Measurements from ENCODE around the gene GDF9.

GDF9 gene

DNA sequence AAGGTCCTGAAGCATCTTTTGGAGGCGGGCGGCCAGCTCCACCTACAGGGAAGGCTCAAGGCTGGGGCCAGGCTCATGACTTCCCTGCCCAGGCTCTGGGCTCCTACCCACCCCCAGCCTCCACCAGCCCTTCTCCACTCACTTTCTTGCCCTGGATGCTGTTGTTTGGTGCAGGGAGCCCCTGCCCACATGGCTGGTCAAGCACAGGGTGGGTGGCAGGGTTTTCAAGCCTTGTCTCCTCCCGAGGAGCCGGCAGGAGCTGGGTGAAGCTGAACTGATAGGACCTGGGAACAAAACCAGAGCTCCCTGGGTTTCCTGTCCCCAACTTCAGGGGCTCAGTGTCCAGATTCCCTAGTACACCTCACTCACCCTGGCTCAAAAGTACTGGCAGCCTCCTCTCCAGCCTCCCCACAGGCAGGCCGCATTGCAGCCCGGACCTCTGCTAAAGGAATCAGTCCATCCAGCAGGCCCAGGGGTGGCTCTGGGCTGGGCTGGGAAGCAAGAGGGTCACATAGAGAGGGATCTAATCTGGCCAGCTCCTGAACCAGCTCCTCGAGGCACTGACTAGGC is 42.7 kb downstream of the GDF9 start:
- Mint-ChIP-seq H3K4me3 (no peak overlapping the region), H3K36me3 (ENCODE audit: low read depth) (no peaks in the 10 kb centered on the region), H3K4me1 (ENCODE audit: low read depth) (peaks cover 15% of the 10 kb centered on the region), H3K9me3 (no peaks in the 10 kb centered on the region), H3K27ac (no peak overlapping the region), H3K27me3 (peaks cover 74% of the 10 kb centered on the region)
- DNase-seq = no peak

DNA sequence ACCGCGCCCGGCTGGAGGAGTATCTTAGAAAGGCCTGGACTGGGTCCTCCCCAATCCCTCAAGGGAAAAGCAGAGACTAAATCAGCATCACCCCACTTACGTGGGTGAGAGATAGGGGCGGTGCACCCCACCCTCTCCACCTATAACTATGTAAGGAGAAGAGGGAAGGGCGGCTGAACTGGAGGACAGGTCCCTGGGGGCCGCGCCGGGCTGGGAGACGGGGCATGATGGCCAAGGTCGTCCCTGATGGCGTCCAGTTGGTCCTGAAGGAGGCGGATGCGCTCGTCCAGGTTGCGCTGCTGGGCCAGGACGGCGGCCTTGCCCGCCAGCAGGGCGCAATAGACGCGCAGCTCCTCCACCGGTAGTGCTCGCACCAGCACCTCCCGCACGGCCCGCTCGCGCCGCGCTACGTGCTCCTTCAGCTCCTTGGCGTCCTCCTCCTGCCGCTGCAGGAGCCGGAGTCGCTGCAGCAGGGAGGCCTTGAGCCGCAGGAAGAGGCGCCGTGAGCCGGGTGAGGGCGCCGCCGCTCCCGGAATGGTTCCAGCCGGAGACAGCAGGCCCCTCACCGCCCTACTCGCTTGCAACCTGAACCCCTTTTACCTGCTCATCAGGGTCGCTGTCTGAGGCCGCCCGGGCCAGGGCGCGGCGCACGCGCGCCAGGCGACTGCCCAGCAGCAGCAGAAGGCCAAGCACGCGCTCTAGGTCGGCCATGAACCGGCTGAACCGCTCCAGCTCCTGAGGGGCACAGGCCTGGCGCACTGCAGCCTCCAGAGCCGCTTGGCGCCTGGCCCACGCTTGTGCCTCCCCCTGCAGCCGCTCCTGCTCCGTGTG is 43.4 kb downstream of the GDF9 start:
- peak; percentile 51 for DNase-seq
- Mint-ChIP-seq H3K4me3 (no peak overlapping the region), H3K27me3 (peaks cover 67% of the 10 kb centered on the region), H3K36me3 (ENCODE audit: low read depth) (no peaks in the 10 kb centered on the region), H3K9me3 (no peaks in the 10 kb centered on the region), H3K4me1 (ENCODE audit: low read depth) (peaks cover 15% of the 10 kb centered on the region), H3K27ac (no peak overlapping the region)

DNA sequence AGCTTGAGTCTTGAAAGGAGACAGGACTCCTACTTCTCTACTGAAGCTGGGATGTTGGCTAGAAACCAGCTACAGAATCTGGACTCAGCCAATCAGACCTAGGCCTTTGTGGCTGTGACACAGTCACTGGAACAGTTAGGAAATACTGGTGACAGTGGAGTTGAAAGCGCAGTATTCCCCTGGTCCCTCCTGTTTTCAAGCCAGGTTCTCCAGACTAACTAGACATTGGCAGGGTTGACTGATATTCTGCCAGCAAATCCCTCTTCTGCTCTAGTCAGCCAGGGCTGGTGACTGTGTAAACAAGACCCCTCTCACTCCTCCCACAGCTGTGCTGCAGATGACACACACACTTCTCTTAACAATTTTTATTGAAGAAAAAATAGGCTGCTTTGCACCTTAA is 44.5 kb downstream of the GDF9 start:
- H3K27me3 Mint-ChIP-seq = peaks cover 56% of the 10 kb centered on the region
- no peak overlapping the region for H3K4me3 Mint-ChIP-seq
- DNase-seq = no peak
- H3K36me3 Mint-ChIP-seq (ENCODE audit: low read depth) = no peaks in the 10 kb centered on the region
- H3K4me1 Mint-ChIP-seq (ENCODE audit: low read depth) = peaks cover 12% of the 10 kb centered on the region
- H3K9me3 Mint-ChIP-seq = no peaks in the 10 kb centered on the region
- no peak overlapping the region for H3K27ac Mint-ChIP-seq

DNA sequence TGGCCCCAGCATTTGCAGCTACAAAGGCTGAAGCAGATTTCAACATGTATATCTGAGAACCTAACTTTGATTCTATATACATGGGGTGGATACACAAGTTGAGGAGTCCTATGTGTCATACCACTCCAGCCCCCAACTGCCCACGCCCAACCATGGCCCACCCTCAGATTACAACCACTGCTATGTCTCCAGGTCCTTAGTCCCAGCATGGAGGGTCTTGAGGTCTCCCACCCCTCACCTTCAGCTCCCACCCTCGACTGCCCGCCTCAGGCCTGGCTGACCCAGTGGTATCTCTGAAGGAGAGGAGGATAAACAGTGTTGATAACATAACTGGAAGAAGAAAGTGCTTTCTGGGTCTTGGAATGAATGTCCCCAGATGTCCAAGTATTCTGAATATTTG is 44.9 kb downstream of the GDF9 start:
- no peak overlapping the region for H3K4me3 Mint-ChIP-seq
- no peak for DNase-seq
- no peaks in the 10 kb centered on the region for H3K36me3 Mint-ChIP-seq (ENCODE audit: low read depth)
- H3K4me1 Mint-ChIP-seq (ENCODE audit: low read depth) = peaks cover 12% of the 10 kb centered on the region
- no peaks in the 10 kb centered on the region for H3K9me3 Mint-ChIP-seq
- H3K27me3 Mint-ChIP-seq = peaks cover 52% of the 10 kb centered on the region
- no peak overlapping the region for H3K27ac Mint-ChIP-seq

DNA sequence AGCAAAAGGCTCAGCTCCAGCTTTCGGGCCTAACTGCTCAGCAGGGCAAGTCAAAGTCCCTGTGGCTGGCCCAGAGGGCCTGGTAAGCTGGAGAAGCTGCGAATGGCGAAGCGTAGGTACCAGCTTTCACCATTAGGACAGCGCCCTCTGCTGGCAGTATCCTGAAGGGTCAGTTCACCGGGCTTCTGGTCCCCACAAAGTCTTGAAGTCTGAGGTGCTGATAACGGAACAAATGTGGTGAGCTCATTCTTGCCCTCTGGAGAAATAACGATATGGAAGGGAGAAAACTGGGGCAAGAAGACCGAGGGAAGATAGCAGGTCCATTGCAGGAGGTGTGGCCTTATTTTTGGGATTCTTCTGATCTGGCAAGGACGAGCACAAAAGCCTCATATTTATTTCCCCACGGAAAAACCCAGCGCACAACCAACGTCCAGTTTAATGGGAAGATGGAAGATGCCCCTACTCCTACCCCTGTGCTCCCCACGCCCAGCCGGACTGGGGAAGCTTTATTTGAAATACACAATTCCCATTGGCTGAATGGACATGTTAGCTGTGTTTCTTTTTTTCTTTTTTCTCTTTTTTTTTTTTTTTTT is 46.0 kb downstream of the GDF9 start:
- no peaks in the 10 kb centered on the region for H3K9me3 Mint-ChIP-seq
- no peaks in the 10 kb centered on the region for H3K36me3 Mint-ChIP-seq (ENCODE audit: low read depth)
- no peak overlapping the region for H3K27ac Mint-ChIP-seq
- peak overlapping the region; percentile 38 for H3K4me3 Mint-ChIP-seq
- H3K27me3 Mint-ChIP-seq = peaks cover 48% of the 10 kb centered on the region
- peaks cover 12% of the 10 kb centered on the region for H3K4me1 Mint-ChIP-seq (ENCODE audit: low read depth)
- DNase-seq = peak; percentile 90

DNA sequence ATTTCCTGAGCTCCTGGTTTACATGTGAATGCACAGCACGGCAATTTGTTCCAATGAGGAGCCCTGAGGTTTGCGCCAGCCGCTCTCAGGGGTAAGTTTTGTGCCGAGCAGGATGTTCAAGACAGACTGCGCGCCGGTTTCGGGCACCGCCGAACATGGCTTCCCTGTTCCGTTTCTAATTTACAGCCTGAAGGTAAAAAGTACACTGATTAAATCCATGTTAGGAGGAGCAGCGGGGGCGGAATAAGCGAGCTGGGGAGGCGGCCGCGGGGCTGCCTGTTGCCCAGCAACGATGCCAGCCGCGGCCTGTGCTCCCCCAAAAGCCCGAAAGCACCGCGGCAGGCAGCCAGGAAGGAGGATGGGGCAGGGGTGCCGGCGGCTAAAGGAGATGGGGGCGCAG is 46.8 kb downstream of the GDF9 start:
- no peak overlapping the region for H3K27ac Mint-ChIP-seq
- peak overlapping the region; percentile 39 for H3K4me3 Mint-ChIP-seq
- H3K4me1 Mint-ChIP-seq (ENCODE audit: low read depth) = peaks cover 12% of the 10 kb centered on the region
- peak; percentile 45 for DNase-seq
- H3K9me3 Mint-ChIP-seq = no peaks in the 10 kb centered on the region
- no peaks in the 10 kb centered on the region for H3K36me3 Mint-ChIP-seq (ENCODE audit: low read depth)
- peaks cover 45% of the 10 kb centered on the region for H3K27me3 Mint-ChIP-seq

DNA sequence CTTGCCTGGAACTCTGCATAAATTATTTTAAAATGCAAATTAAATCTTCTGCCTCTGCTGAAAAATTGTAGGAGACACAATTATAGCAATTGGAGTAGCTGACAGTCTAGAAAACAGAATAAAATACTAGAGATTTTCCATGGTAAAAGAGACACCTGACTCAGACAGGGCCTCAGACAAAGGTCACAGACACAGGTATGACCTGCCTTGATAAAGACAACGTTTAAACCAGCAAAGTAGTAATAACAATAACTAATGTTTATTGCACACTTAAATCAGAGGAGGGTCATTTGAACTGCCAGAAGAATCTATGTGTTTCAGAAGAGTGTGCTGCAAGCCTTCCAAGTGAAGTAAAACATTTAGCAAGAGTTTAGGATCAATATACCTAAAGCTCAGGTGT is 49.3 kb downstream of the GDF9 start:
- Mint-ChIP-seq H3K9me3 (no peaks in the 10 kb centered on the region), H3K27me3 (peaks cover 44% of the 10 kb centered on the region), H3K4me1 (ENCODE audit: low read depth) (peaks cover 19% of the 10 kb centered on the region)

DNA sequence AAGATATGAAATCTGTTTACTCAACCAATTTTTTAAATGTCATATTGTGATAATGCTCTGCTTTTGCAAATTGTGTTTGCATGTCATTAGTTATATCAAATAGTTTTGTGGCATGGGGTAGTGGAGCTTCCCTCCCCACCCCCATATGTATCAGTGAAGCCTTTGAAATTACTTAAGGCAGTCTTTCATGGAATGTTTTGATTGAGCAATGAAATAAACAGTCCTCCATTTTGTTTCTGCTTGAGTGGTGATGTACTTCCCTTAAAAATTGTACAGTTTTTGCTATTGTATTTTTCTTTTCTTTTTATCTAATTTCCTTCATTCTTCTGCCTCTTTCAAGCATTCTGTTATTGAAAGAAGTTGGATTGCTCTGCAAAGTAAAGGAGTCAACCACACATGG is 49.7 kb downstream of the GDF9 start:
- Mint-ChIP-seq H3K4me3 (no peak overlapping the region), H3K27me3 (peaks cover 44% of the 10 kb centered on the region), H3K9me3 (no peaks in the 10 kb centered on the region), H3K4me1 (ENCODE audit: low read depth) (peaks cover 19% of the 10 kb centered on the region), H3K36me3 (ENCODE audit: low read depth) (no peaks in the 10 kb centered on the region), H3K27ac (no peak overlapping the region)
- DNase-seq = no peak

More for the DNA sequence above, 49.3 kb downstream of the GDF9 start:
- no peak overlapping the region for H3K4me3 Mint-ChIP-seq
- no peak for DNase-seq
- H3K27ac Mint-ChIP-seq = no peak overlapping the region
- H3K36me3 Mint-ChIP-seq (ENCODE audit: low read depth) = no peaks in the 10 kb centered on the region

DNA sequence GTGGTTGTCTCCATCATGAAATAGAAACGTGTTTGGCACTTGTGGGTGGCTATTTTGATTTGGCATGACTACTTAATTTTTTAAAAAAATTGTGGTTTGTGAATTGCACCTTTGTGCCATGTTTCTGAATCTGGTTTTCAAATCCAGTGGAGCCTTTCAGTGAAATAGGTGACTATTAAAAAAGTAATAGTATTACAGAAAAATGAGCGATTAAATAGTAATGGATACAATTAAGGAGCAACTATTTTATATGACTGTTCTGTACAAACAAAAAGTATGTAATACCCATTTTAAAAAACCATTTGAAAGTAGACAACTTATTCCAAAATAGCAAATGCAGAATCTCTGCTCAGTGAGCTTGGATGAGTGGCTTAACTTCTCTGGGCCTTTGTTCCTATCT is 50.2 kb downstream of the GDF9 start:
- Mint-ChIP-seq H3K9me3 (no peaks in the 10 kb centered on the region), H3K4me3 (no peak overlapping the region), H3K27me3 (peaks cover 45% of the 10 kb centered on the region), H3K27ac (no peak overlapping the region), H3K36me3 (ENCODE audit: low read depth) (no peaks in the 10 kb centered on the region), H3K4me1 (ENCODE audit: low read depth) (peaks cover 19% of the 10 kb centered on the region)
- no peak for DNase-seq

DNA sequence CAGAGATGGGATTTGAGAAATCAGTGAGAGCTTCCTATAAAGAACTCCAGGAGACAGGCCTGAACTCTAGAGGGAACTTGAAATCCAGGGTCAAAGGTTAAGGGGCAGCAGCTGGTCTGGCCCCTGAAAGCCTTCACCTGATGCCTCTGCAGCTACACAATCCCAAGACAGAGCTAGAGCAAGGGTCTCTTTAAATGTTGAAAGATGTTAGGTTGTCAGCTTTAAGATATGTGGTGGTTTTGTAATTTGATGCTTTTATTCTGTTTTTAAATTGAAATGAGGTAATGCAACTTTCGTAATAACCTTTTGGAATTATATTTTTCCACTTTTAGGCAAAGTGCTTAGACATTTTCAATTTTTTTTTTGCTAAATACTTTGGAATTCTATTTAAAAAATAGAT is 50.8 kb downstream of the GDF9 start:
- peaks cover 19% of the 10 kb centered on the region for H3K4me1 Mint-ChIP-seq (ENCODE audit: low read depth)
- peaks cover 51% of the 10 kb centered on the region for H3K27me3 Mint-ChIP-seq
- no peak overlapping the region for H3K27ac Mint-ChIP-seq
- H3K4me3 Mint-ChIP-seq = peak overlapping the region; percentile 33
- no peaks in the 10 kb centered on the region for H3K9me3 Mint-ChIP-seq
- H3K36me3 Mint-ChIP-seq (ENCODE audit: low read depth) = no peaks in the 10 kb centered on the region
- DNase-seq = no peak

DNA sequence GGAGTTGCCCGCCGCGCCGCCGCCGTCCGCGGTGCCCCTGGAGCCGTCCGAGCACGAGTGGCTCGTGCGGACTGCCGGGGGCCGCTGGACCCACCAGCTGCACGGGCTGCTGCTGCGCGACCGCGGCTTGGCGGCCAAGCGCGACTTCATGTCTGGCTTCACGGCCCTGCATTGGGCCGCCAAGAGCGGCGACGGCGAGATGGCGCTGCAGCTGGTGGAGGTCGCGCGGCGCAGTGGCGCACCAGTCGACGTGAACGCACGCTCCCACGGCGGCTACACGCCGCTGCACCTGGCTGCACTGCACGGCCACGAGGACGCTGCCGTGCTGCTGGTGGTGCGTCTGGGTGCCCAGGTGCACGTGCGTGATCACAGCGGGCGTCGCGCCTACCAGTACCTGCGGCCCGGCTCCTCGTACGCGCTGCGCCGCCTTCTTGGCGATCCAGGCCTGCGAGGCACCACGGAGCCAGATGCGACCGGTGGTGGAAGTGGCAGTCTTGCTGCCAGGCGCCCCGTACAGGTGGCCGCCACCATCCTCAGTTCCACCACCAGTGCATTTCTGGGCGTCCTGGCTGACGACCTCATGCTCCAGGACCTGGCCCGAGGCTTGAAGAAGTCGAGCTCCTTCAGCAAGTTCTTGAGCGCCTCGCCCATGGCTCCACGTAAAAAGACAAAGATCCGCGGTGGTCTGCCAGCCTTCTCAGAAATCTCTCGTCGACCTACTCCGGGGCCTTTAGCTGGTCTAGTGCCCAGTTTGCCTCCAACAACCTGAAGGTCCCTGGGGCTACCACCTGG is 51.6 kb downstream of the GDF9 start:
- Mint-ChIP-seq H3K36me3 (ENCODE audit: low read depth) (no peaks in the 10 kb centered on the region), H3K4me3 (peak overlapping the region; percentile 33), H3K27me3 (peaks cover 53% of the 10 kb centered on the region), H3K27ac (no peak overlapping the region), H3K4me1 (ENCODE audit: low read depth) (peaks cover 13% of the 10 kb centered on the region), H3K9me3 (no peaks in the 10 kb centered on the region)
- no peak for DNase-seq

DNA sequence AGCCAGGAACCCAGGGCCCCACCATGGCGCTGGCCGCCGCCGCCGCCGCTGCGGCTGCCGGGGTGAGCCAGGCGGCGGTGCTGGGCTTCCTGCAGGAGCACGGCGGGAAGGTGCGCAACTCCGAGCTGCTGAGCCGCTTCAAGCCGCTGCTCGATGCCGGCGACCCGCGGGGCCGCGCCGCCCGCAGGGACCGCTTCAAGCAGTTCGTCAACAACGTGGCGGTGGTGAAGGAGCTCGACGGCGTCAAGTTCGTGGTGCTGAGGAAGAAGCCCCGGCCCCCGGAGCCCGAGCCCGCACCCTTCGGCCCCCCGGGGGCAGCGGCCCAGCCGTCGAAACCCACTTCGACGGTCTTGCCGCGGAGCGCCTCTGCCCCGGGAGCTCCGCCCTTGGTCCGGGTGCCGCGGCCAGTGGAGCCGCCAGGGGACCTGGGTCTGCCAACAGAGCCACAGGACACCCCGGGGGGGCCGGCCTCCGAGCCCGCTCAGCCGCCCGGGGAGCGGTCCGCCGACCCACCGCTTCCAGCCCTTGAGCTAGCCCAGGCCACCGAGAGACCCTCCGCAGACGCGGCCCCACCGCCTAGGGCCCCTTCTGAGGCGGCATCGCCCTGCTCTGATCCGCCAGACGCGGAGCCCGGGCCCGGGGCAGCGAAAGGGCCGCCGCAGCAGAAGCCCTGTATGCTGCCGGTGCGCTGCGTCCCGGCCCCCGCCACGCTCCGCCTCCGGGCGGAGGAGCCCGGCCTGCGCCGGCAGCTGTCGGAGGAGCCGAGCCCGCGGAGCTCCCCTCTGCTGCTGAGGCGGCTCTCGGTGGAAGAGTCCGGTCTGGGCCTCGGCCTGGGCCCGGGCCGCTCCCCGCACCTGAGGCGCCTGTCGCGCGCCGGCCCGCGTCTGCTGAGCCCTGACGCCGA is 52.4 kb downstream of the GDF9 start:
- peaks cover 52% of the 10 kb centered on the region for H3K27me3 Mint-ChIP-seq
- H3K4me1 Mint-ChIP-seq (ENCODE audit: low read depth) = peaks cover 7% of the 10 kb centered on the region
- H3K27ac Mint-ChIP-seq = no peak overlapping the region
- DNase-seq = peak; percentile 64
- no peaks in the 10 kb centered on the region for H3K9me3 Mint-ChIP-seq
- H3K36me3 Mint-ChIP-seq (ENCODE audit: low read depth) = no peaks in the 10 kb centered on the region
- H3K4me3 Mint-ChIP-seq = no peak overlapping the region

DNA sequence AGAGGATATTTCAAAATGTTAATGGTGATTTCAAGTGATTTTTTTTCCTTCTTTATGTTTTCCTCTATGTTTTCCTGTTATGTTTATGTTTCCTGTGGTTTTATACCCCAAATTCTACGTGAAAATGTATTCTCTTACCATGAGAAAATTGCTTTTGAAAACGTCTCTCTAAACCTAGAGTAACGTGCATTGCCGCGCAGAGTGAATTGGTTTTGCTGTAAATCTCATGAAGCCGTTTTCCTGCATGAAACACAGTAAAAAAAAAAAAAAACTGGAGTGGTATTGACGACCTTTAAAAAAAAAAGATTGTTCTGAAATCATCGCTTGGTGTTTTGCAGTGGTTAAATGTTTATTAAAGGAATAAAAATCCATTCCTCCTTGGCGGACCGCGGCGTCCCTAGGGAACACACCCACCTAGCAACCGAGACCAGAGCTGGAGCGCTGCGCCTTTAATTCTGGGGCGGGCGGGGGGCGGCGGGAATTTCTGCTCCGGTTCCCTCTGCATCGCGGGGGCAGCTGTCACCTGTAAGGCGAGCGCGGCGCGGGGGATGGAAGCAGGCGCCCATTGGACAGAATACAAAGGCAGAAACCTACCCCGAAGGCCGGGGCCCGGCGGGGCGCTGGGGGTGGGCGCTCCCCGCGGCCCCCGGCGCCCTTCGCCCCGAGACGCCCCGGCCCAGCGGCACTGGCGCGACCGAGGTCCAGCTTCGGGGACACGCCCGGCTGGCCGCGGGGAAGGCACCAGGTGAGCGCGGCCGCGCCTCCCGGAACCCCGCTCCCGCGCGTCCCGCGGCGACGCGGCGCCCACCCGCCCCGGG is 53.3 kb downstream of the GDF9 start, which contains the start of gene SOWAHA:
Gene SOWAHA (plus strand): TSS at position 522 of the 818 bp plus-strand sequence. CDS start 320 bp downstream, outside the sequence.
- Mint-ChIP-seq H3K36me3 (ENCODE audit: low read depth) (no peaks in the 10 kb centered on the region), H3K27me3 (peaks cover 54% of the 10 kb centered on the region), H3K27ac (no peak within 1 kb of the TSS), H3K9me3 (no peaks in the 10 kb centered on the region), H3K4me1 (ENCODE audit: low read depth) (peaks cover 7% of the 10 kb centered on the region), H3K4me3 (peak within 1 kb of the TSS; percentile 67)
- no peak for DNase-seq
